GM12865 (cell line): ENCODE measurements around the gene TTYH3.

ENCODE experiments used
- DNase-seq: peaks from one replicate; pipeline ENCODE4 v3.0.0; 2010; ENCODE audit warnings: low read depth
- H3K4me3 ChIP-seq: 2 replicates; pipeline ENCODE4 v1.5.1; 2011; ENCODE audit warnings: mild to moderate bottlenecking, low read depth, low read length, control low read depth
- CTCF ChIP-seq: IDR thresholded peaks from 2 replicates; pipeline ENCODE4 v1.5.1; 2011; ENCODE audit warnings: low read length, control low read depth, low read depth, inconsistent platforms; ENCODE audit not compliant: insufficient read depth; ENCODE audit errors: missing control alignments

Gene TTYH3

DNA sequence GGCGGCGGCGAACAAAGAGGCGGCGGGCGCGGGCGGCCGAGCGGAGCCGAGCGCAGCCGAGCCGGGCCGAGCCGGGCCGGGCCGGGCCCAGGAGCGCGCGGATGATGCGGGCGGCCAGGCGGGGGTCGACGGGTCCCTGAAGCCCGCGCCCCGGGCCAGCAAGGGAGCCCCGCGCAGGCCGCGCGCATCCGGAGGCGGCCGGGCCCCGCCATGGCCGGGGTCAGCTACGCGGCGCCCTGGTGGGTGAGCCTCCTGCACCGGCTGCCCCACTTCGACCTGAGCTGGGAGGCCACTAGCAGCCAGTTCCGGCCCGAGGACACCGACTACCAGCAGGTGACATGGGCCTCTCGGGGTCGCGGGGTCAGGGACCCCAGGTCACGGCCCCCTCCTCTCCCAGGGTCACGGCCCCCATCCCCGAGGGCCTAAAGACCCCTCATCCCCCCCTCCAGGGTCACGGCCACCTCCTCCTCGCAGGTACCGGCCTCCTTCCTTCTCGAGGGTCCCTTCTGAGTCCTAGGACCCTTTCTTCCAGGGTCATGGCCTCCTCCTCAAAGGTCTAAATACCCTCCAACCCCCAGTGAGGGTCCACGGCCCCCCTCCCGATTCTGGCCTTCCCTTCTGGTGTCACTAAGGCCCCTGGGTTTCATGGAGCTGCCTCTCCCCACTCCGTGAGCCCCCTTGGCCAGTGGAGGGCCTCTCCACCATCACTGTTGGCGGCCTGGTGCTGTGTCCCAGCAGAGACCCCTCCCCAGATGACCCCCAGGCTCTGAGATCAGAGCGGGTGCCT is at the start of gene TTYH3:
TTYH3 (plus strand) TSS at position 41 of the 787 bp plus-strand sequence; CDS start at position 211, 170 bp downstream.
- peak within 1 kb of the TSS; percentile 69 for H3K4me3 ChIP-seq
- peak; percentile 34 for DNase-seq
- TF ChIP-seq CTCF: no peak

GRCh38 chr7:2582006-2582735 is 49.6 kb upstream of the TTYH3 start:
- TF ChIP-seq CTCF: no peak
- DNase-seq: no peak
- no peak overlapping the region for H3K4me3 ChIP-seq

DNA sequence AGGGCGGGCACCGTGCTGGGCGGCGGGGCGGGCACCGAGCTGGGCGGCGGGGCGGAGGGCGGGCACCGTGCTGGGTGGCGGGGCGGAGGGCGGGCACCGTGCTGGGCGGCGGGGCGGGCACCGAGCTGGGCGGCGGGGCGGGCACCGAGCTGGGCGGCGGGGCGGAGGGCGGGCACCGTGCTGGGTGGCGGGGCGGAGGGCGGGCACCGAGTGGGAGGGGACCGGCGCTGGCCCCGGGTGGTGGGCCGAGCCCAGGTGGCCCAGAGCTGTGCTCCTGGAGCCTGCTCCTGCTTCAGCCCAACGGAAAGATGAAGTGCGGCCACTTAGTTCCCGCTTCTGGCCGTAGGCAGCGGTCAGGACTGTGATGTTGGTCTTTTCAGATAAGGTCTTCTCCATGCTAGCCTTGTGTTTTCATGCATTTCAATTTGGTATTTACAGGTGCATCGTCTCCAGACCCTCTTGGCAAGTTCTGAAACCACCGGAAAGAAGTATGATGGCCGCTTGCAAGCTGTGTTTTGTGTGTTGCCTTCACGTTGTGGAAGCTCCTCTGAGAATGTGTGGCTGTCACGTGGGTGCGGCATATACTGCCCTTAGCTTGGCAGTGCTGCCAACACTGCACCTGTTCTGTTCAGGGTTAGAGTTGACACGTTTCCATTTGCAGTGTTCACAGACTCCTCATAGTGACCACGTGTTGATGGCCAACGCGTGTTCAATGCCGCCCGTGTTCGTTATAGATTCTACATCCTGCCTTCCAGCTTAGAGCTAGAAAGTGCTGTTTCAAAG is 47.8 kb upstream of the TTYH3 start:
- no peak for DNase-seq
- no peak for TF ChIP-seq CTCF
- H3K4me3 ChIP-seq: no peak overlapping the region

DNA sequence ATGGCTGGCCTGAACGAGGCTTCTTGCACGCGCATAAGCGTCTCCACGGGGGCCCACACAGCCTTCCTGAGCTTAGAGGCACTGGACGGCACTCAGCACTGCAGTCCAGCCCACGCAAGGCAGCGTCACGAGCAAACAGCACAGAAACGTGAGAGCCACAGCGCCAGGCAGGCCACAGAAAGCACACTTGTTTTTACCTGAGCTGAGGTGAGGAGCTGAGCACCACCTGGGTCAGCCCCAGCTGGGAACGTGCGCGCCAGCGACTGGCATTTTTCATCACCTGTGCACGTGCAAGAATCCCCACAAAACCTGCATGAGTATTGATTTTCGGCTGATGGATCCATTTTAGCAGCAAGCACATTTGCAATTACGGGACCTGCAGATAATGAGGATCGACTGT is 46.3 kb upstream of the TTYH3 start:
- DNase-seq: no peak
- H3K4me3 ChIP-seq: no peak overlapping the region
- TF ChIP-seq CTCF: no peak

DNA sequence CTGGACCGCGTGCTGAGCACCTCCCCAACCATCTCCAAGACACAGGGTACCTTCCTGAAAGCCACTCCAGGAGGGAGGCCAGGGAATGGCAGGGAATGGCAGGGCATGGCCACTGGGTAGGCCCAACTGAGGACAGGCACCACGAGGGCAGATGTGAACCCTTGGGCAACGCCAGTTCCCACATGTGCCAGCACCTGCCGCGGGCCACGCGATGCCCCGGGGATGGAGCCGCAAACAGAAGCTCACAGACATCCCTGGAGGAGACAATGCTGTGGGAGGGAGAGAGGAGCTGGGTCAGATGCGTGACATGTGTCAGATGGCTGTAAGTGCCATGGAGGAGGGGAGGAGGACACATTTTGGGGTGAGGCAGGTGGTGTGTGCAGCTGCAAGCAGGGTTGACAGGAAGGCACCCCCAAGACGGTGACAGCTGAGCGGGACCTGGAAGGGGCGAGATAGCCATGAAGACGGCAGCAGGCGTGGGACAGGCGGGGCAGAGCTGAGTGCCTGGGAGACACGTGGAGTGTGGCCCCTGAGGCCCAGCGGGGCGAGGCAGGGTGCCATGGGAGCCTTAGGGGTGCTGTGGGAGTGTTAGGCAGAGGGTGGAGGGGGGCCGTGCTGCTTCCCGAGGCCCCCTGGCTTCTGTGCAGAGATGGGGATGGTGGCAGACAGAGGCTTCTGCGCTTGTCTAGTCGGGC is 45.3 kb upstream of the TTYH3 start:
- TF ChIP-seq CTCF: no peak
- DNase-seq: no peak
- no peak overlapping the region for H3K4me3 ChIP-seq

DNA sequence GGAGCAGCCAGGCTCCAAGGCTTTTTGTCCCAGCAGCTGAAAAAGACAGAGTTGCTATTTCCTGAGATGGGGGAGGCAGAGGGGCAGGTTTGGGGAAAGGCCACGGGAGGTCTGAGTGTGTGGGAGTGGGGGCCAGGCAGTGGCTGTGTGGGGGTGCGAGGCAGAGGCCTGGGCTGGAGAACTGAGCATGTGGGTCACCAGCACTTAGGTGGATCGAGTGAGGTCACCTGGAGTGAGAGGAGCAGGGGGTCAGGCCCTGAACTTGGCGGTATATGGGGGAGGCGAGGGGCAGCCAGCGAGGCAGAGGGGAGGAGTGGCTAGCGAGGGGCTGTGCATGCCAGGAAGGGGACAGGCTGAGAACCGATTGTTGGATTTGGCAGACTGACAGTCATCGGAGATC is 44.7 kb upstream of the TTYH3 start:
- no peak overlapping the region for H3K4me3 ChIP-seq
- TF ChIP-seq CTCF: no peak
- no peak for DNase-seq
